Common myeloid progenitor, CD34-positive (primary cell): ENCODE data around the gene BTD.
A peak's percentile ranks its signal among the peaks of the same experiment; 100 is the strongest.

ENCODE experiments used
- CTCF ChIA-PET: fragments of 350-600 bp; sonication (Branson Sonifier 250); formaldehyde crosslinking; loops from one replicate; lab custom pipeline; 2021; ENCODE audit warnings: antibody characterized with exemption; lab: Charles Lee
- POLR2A ChIA-PET: fragments of 350-600 bp; sonication (Branson Sonifier 250); formaldehyde crosslinking; loops from one replicate; lab custom pipeline; 2021; ENCODE audit warnings: antibody characterized with exemption; lab: Charles Lee
- DNase-seq, 3 donors: peaks; one replicate each; pipeline versions ENCODE4 v3.0.0 to v3.0.0-alpha.2; 2013
- H3K27ac ChIP-seq, 2 experiments: 1 replicate in 1 of 2; 2 replicates in 1 of 2; pipeline ENCODE4 v1.7.0; 2013; ENCODE audit warnings: inconsistent platforms in 2 of 2, low read length in 2 of 2, mild to moderate bottlenecking in 2 of 2, low read depth in 1 of 2, moderate library complexity in 1 of 2; ENCODE audit not compliant: severe bottlenecking in 2 of 2, insufficient read depth in 1 of 2, poor library complexity in 1 of 2
- H3K27me3 ChIP-seq, 5 experiments: replicated peaks in 2 of 5; 1 replicate in 3 of 5; 2 replicates in 2 of 5; pipeline versions ENCODE4 v1.6.1 to v1.7.0; 2013; ENCODE audit warnings: low read length in 4 of 5, mild to moderate bottlenecking in 2 of 5, moderate library complexity in 2 of 5, inconsistent platforms in 1 of 5; ENCODE audit not compliant: insufficient read depth in 5 of 5, control insufficient read depth in 4 of 5
- H3K36me3 ChIP-seq, 4 experiments: 1 replicate in 2 of 4; 2 replicates in 2 of 4; pipeline versions ENCODE4 v1.6.1 to v1.7.0; 2013; ENCODE audit warnings: low read length in 3 of 4, control low read depth in 1 of 4, mild to moderate bottlenecking in 1 of 4; ENCODE audit not compliant: control insufficient read depth in 4 of 4, insufficient read depth in 4 of 4
- H3K4me1 ChIP-seq, 4 experiments: 1 replicate in 3 of 4; 2 replicates in 1 of 4; pipeline versions ENCODE4 v1.6.1 to v1.7.1; 2013; ENCODE audit warnings: low read length in 3 of 4, mild to moderate bottlenecking in 3 of 4, control low read depth in 1 of 4, inconsistent platforms in 1 of 4, moderate library complexity in 1 of 4; ENCODE audit not compliant: control insufficient read depth in 4 of 4, insufficient read depth in 4 of 4; ENCODE audit errors: control extremely low read depth in 1 of 4
- H3K4me3 ChIP-seq, 7 experiments: 1 replicate in 4 of 7; 2 replicates in 3 of 7; pipeline versions ENCODE4 v1.5.1 to v1.7.0; 2013; ENCODE audit warnings: mild to moderate bottlenecking in 7 of 7, low read length in 6 of 7, moderate library complexity in 6 of 7, inconsistent platforms in 2 of 7, low read depth in 2 of 7, control low read depth in 1 of 7; ENCODE audit not compliant: insufficient read depth in 4 of 7, control insufficient read depth in 1 of 7; ENCODE audit errors: extremely low read depth in 1 of 7
- H3K9me3 ChIP-seq, 5 experiments: 1 replicate in 4 of 5; 2 replicates in 1 of 5; pipeline versions ENCODE4 v1.6.1 to v1.7.1; 2013; ENCODE audit warnings: low read length in 4 of 5, mild to moderate bottlenecking in 2 of 5, inconsistent platforms in 1 of 5, low read depth in 1 of 5, moderate library complexity in 1 of 5; ENCODE audit not compliant: control insufficient read depth in 4 of 5, insufficient read depth in 2 of 5; ENCODE audit errors: control extremely low read depth in 1 of 5
- WGBS: methylation state at CpG from one replicate; pipeline ENCODE4 v1.1.5; 2013; ENCODE audit not compliant: insufficient coverage; 5-methylcytosine and 5-hydroxymethylcytosine counted together

Gene BTD

DNA sequence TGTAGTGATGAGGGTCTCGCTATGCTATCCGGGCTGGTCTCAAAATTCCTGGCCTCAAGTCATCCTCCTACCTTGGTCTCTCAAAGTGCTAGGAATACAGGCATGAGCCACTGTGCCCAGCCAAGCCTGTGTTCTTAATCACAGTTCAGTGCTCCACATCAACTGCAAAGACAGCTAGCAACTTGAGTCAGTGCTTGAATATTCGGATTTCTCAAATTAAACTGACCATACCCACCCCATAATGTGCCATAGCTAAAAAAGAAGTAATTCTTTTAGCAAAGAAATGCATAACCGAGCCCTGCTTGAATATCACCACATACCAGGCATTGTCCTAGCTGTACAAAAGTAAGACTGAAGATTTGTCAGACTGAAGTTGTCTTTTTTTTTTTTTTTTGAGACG lies 89.2 kb downstream of the BTD start:
- WGBS: 87% methylated on average over 3 of the region's 5 CpGs
- Histone ChIP-seq H3K9me3 (no peaks in the 10 kb centered on the region), H3K27ac (no peak overlapping the region), H3K27me3 (no peaks in the 10 kb centered on the region), H3K4me3 (no peak overlapping the region), H3K4me1 (peaks cover 0 to 7% (median 3%) of the 10 kb centered on the region in 4 experiments), H3K36me3 (peaks cover 43 to 98% (median 64%) of the 10 kb centered on the region in 4 experiments)
- CTCF ChIA-PET: interaction anchor here (1.7 kb wide), 1 partner anchor 60 kb away, joined by 4 read pairs; no protein-coding TSS in a partner anchor
- no peak for DNase-seq
- POLR2A ChIA-PET: no interaction called here

DNA sequence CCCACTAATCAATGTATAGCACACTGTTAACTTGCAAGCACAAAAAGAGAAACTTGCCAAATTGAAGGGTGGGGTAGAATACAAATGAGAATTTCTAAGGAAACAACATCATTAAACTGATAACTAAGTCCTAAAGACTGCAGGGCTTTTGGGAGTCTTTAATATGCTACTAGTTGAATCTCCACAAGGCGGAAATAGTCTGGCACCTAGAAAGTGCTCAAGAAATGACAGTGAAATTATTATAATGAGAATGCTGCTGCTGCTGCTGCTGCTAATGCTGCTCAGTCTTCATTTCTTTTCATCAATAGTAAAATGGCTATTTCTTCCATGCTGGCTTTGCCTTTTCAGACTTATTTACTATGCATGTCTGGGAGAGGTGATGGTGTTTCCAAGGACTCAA lies 91.8 kb downstream of the BTD start:
- H3K4me3 ChIP-seq: no peak overlapping the region
- H3K4me1 ChIP-seq: peaks cover 0 to 7% (median 3%) of the 10 kb centered on the region in 4 experiments
- no peak overlapping the region for H3K27ac ChIP-seq
- CTCF ChIA-PET: interaction anchor here (0.7 to 1.4 kb wide), 2 partner anchors 18 to 23 kb away, joined by 3 read pairs; no protein-coding TSS in a partner anchor
- H3K9me3 ChIP-seq: no peaks in the 10 kb centered on the region
- peak in 2 of 3 donors; percentile 28 to 33 for DNase-seq
- POLR2A ChIA-PET: no interaction called here
- H3K36me3 ChIP-seq: peaks cover 38 to 82% (median 55%) of the 10 kb centered on the region in 4 experiments
- no CpG with 5 or more reads among the region's 1 CpG for WGBS
- no peaks in the 10 kb centered on the region for H3K27me3 ChIP-seq

DNA sequence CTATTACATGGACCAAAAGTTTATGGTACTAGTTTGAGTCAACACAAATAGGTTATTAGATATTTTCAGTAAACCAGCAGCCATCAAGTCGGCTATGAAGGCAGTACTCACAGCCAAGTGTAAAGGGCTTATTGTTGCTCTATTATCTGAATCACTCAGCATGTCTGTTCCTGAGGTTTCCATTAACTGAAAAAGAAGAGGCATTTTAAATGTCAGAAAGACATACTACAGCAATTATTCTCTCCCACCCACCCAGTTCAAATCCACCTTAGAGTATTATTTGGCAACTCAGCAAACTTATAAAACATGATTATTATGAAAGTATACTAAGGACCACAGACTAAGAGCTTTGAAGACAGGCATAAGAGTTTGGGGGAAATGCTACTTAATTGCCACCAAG lies 93.1 kb downstream of the BTD start:
- H3K27ac ChIP-seq: no peak overlapping the region
- H3K36me3 ChIP-seq: peaks cover 27 to 70% (median 44%) of the 10 kb centered on the region in 4 experiments
- H3K27me3 ChIP-seq: no peaks in the 10 kb centered on the region
- no peak for DNase-seq
- ChIA-PET POLR2A (no interaction called here), CTCF (no interaction called here)
- no peak overlapping the region for H3K4me3 ChIP-seq
- no peaks in the 10 kb centered on the region for H3K9me3 ChIP-seq
- H3K4me1 ChIP-seq: peaks cover 0 to 7% (median 3%) of the 10 kb centered on the region in 4 experiments
- 100% methylated on average over 1 of the region's 1 CpG for WGBS
